ENCODE measurements around the gene KCNG1.

The KCNG1 gene

GRCh38 chr20:51013577-51014330 is 9.2 kb downstream of the KCNG1 start:
- Histone ChIP-seq H3K27me3 (ENCODE audit: insufficient read depth, low read length, poor library complexity, severe bottlenecking) (no peaks in the 10 kb centered on the region), H3K36me3 (ENCODE audit: insufficient read depth, low read length) (no peaks in the 10 kb centered on the region)

GRCh38 chr20:51012357-51012756 is 10.6 kb downstream of the KCNG1 start:
- Histone ChIP-seq H3K4me1 (ENCODE audit: insufficient read depth, low read length, poor library complexity, severe bottlenecking) (no peaks in the 10 kb centered on the region), H3K9me2 (replicated peaks; ENCODE audit: low read depth, low read length) (no peaks in the 10 kb centered on the region), H3K9ac (ENCODE audit: low read depth, low read length, poor library complexity, severe bottlenecking) (no peak overlapping the region), H3K79me2 (ENCODE audit: insufficient read depth, low read length) (no peaks in the 10 kb centered on the region), H3K27me3 (ENCODE audit: insufficient read depth, low read length, poor library complexity, severe bottlenecking) (no peaks in the 10 kb centered on the region), H3K9me3 (ENCODE audit: insufficient read depth, low read depth, low read length) (no peaks in the 10 kb centered on the region), H3F3A (ENCODE audit: low read depth) (no peaks in the 10 kb centered on the region), H3K4me3 (ENCODE audit: low read length, poor library complexity, severe bottlenecking) (no peak overlapping the region), H3K36me3 (ENCODE audit: insufficient read depth, low read length) (no peaks in the 10 kb centered on the region), H4K20me1 (ENCODE audit: insufficient read depth, low read length, poor library complexity, severe bottlenecking) (no peaks in the 10 kb centered on the region), H3K4me2 (ENCODE audit: low read depth, low read length, poor library complexity, severe bottlenecking) (no peak overlapping the region), H2AFZ (ENCODE audit: low read length) (no peak overlapping the region)
- TF ChIP-seq EZH2phosphoT487 (IDR thresholded peaks at IDR 0.05; ENCODE audit: borderline replicate concordance) (no peak), CTCF (conservative IDR thresholded peaks at IDR 0.05; ENCODE audit: low read length) (no peak)

More at GRCh38 chr20:51013577-51014330, 9.2 kb downstream of the KCNG1 start:
- Histone ChIP-seq H3K4me3 (ENCODE audit: low read length, poor library complexity, severe bottlenecking) (no peak overlapping the region), H3K9me3 (ENCODE audit: insufficient read depth, low read depth, low read length) (no peaks in the 10 kb centered on the region), H3F3A (ENCODE audit: low read depth) (no peaks in the 10 kb centered on the region), H3K79me2 (ENCODE audit: insufficient read depth, low read length) (no peaks in the 10 kb centered on the region), H4K20me1 (ENCODE audit: insufficient read depth, low read length, poor library complexity, severe bottlenecking) (no peaks in the 10 kb centered on the region), H2AFZ (ENCODE audit: low read length) (no peak overlapping the region), H3K9me2 (replicated peaks; ENCODE audit: low read depth, low read length) (no peaks in the 10 kb centered on the region), H3K9ac (ENCODE audit: low read depth, low read length, poor library complexity, severe bottlenecking) (no peak overlapping the region), H3K4me1 (ENCODE audit: insufficient read depth, low read length, poor library complexity, severe bottlenecking) (no peaks in the 10 kb centered on the region), H3K4me2 (ENCODE audit: low read depth, low read length, poor library complexity, severe bottlenecking) (no peak overlapping the region)
- TF ChIP-seq CTCF (conservative IDR thresholded peaks at IDR 0.05; ENCODE audit: low read length) (no peak), EZH2phosphoT487 (IDR thresholded peaks at IDR 0.05; ENCODE audit: borderline replicate concordance) (no peak)

GRCh38 chr20:51011479-51011878 is 11.4 kb downstream of the KCNG1 start:
- H2AFZ ChIP-seq (ENCODE audit: low read length), result no peak overlapping the region
- no peak overlapping the region for H3K4me2 ChIP-seq (ENCODE audit: low read depth, low read length, poor library complexity, severe bottlenecking)
- TF ChIP-seq CTCF (conservative IDR thresholded peaks at IDR 0.05; ENCODE audit: low read length), result no peak
- no peaks in the 10 kb centered on the region for H4K20me1 ChIP-seq (ENCODE audit: insufficient read depth, low read length, poor library complexity, severe bottlenecking)
- H3K9ac ChIP-seq (ENCODE audit: low read depth, low read length, poor library complexity, severe bottlenecking), result no peak overlapping the region
- H3K79me2 ChIP-seq (ENCODE audit: insufficient read depth, low read length), result no peaks in the 10 kb centered on the region
- H3F3A ChIP-seq (ENCODE audit: low read depth), result no peaks in the 10 kb centered on the region
- no peaks in the 10 kb centered on the region for H3K4me1 ChIP-seq (ENCODE audit: insufficient read depth, low read length, poor library complexity, severe bottlenecking)
- no peak overlapping the region for H3K4me3 ChIP-seq (ENCODE audit: low read length, poor library complexity, severe bottlenecking)
- no peaks in the 10 kb centered on the region for H3K9me3 ChIP-seq (ENCODE audit: insufficient read depth, low read depth, low read length)
- H3K36me3 ChIP-seq (ENCODE audit: insufficient read depth, low read length), result no peaks in the 10 kb centered on the region
- no peaks in the 10 kb centered on the region for H3K27me3 ChIP-seq (ENCODE audit: insufficient read depth, low read length, poor library complexity, severe bottlenecking)
- H3K9me2 ChIP-seq (replicated peaks; ENCODE audit: low read depth, low read length), result no peaks in the 10 kb centered on the region
